HEK293 (cell line): Measurements from ENCODE around the gene CTIF.

Source experiments
- CTCF ChIA-PET: fragments of 350-600 bp; formaldehyde crosslinking; extraction: SDS; loops from one replicate; lab custom pipeline; 2021; ENCODE audit warnings: antibody characterized with exemption; lab: Yijun Ruan, JAX
- POLR2A ChIA-PET: fragments of 300-600 bp; formaldehyde crosslinking; extraction: SDS; loops from one replicate; lab custom pipeline; 2020; ENCODE audit warnings: antibody characterized with exemption, inconsistent platforms; lab: Yijun Ruan, JAX
- H3K27ac ChIP-seq: fragments of 200-500 bp; sonication (Bioruptor generic); 2 replicates; pipeline ENCODE4 v1.5.1; 2014; ENCODE audit warnings: low read depth, low read length, control low read depth, inconsistent platforms; ENCODE audit errors: extremely low read depth
- H3K36me3 ChIP-seq, 2 experiments: fragments of 200-500 bp in 1 of 2; sonication (Bioruptor generic) in 1 of 2; 1 replicate in 1 of 2; 2 replicates in 1 of 2; pipeline ENCODE4 v1.5.1; 2014 to 2017; ENCODE audit warnings: inconsistent platforms in 2 of 2, low read length in 2 of 2; ENCODE audit not compliant: control insufficient read depth in 2 of 2, insufficient read depth in 1 of 2
- H3K4me1 ChIP-seq: fragments of 200-500 bp; sonication (Bioruptor generic); 2 replicates; pipeline ENCODE4 v1.5.1; 2014; ENCODE audit warnings: mild to moderate bottlenecking, low read length, inconsistent platforms; ENCODE audit not compliant: control insufficient read depth, insufficient read depth
- H3K4me3 ChIP-seq: 2 replicates; pipeline ENCODE4 v1.5.1; 2011; ENCODE audit warnings: low read depth, mild to moderate bottlenecking, control low read depth, low read length, moderate library complexity
- H3K9me3 ChIP-seq: fragments of 200-500 bp; sonication (Bioruptor generic); 2 replicates; pipeline ENCODE4 v1.5.1; 2014; ENCODE audit warnings: low read depth, low read length, inconsistent platforms; ENCODE audit not compliant: control insufficient read depth, insufficient read depth
- EGR2 ChIP-seq: fragments of 450-650 bp; formaldehyde crosslinking; IDR thresholded peaks from 2 replicates; pipeline ENCODE4 v1.5.1; 2016; ENCODE audit warnings: low read depth, missing biosample characterization, missing genetic modification characterization
- GLI2 ChIP-seq: fragments of 450-650 bp; formaldehyde crosslinking; IDR thresholded peaks from 2 replicates; pipeline ENCODE4; 2017; ENCODE audit warnings: missing biosample characterization, missing genetic modification characterization, low read depth, borderline replicate concordance
- GLI4 ChIP-seq: fragments of 450-650 bp; formaldehyde crosslinking; IDR thresholded peaks from 2 replicates; pipeline ENCODE4 v1.5.1; 2016; ENCODE audit warnings: missing biosample characterization, missing genetic modification characterization
- OSR2 ChIP-seq: fragments of 450-650 bp; formaldehyde crosslinking; IDR thresholded peaks from 2 replicates; pipeline ENCODE4 v1.5.1; 2016; ENCODE audit warnings: missing biosample characterization, missing genetic modification characterization
- PRDM1 ChIP-seq: fragments of 450-650 bp; formaldehyde crosslinking; IDR thresholded peaks from 2 replicates; pipeline ENCODE4; 2016; ENCODE audit warnings: missing biosample characterization, missing genetic modification characterization
- ZBTB17 ChIP-seq: fragments of 450-650 bp; formaldehyde crosslinking; IDR thresholded peaks from 2 replicates; pipeline ENCODE4 v1.5.1; 2016; ENCODE audit warnings: missing biosample characterization, missing genetic modification characterization
- ZFHX2 ChIP-seq: fragments of 450-650 bp; formaldehyde crosslinking; conservative IDR thresholded peaks from 2 replicates; pipeline ENCODE4 v1.5.1; 2016; ENCODE audit warnings: missing biosample characterization, missing genetic modification characterization
- ZNF112 ChIP-seq: fragments of 450-650 bp; formaldehyde crosslinking; IDR thresholded peaks from 2 replicates; pipeline ENCODE4 v1.5.0; 2017; ENCODE audit warnings: missing biosample characterization, missing genetic modification characterization
- ZNF16 ChIP-seq: fragments of 450-650 bp; formaldehyde crosslinking; IDR thresholded peaks from 2 replicates; pipeline ENCODE4 v1.5.1; 2016; ENCODE audit warnings: low read depth, missing biosample characterization, missing genetic modification characterization
- ZNF202 ChIP-seq: fragments of 450-650 bp; formaldehyde crosslinking; IDR thresholded peaks from 2 replicates; pipeline ENCODE4 v1.5.1; 2016; ENCODE audit warnings: missing biosample characterization, missing genetic modification characterization, borderline replicate concordance
- ZNF366 ChIP-seq: fragments of 450-650 bp; formaldehyde crosslinking; conservative IDR thresholded peaks from 2 replicates; pipeline ENCODE4 v1.5.1; 2016; ENCODE audit warnings: missing biosample characterization, missing genetic modification characterization
- ZNF404 ChIP-seq: fragments of 450-650 bp; formaldehyde crosslinking; IDR thresholded peaks from 2 replicates; pipeline ENCODE4 v1.5.1; 2017; ENCODE audit warnings: missing biosample characterization, missing genetic modification characterization
- ZNF423 ChIP-seq: fragments of 450-650 bp; formaldehyde crosslinking; IDR thresholded peaks from 2 replicates; pipeline ENCODE4 v1.5.1; 2016; ENCODE audit warnings: missing biosample characterization, missing genetic modification characterization
- ZNF544 ChIP-seq: fragments of 450-650 bp; formaldehyde crosslinking; IDR thresholded peaks from 2 replicates; pipeline ENCODE4 v1.5.0; 2017; ENCODE audit warnings: missing biosample characterization, missing genetic modification characterization
- ZNF558 ChIP-seq: fragments of 450-650 bp; formaldehyde crosslinking; IDR thresholded peaks from 2 replicates; pipeline ENCODE4 v1.5.1; 2016; ENCODE audit warnings: missing biosample characterization, missing genetic modification characterization
- ZNF664 ChIP-seq: fragments of 450-650 bp; formaldehyde crosslinking; IDR thresholded peaks from 2 replicates; pipeline ENCODE4 v1.5.1; 2016; ENCODE audit warnings: missing biosample characterization, missing genetic modification characterization
- ZNF76 ChIP-seq: fragments of 450-650 bp; formaldehyde crosslinking; IDR thresholded peaks from 2 replicates; pipeline ENCODE4; 2016; ENCODE audit warnings: low read depth, missing biosample characterization, missing genetic modification characterization, borderline replicate concordance
- ZNF776 ChIP-seq: fragments of 450-650 bp; formaldehyde crosslinking; IDR thresholded peaks from 2 replicates; pipeline ENCODE4 v1.5.0; 2017; ENCODE audit warnings: missing biosample characterization, missing genetic modification characterization, borderline replicate concordance
- ZNF830 ChIP-seq: fragments of 450-650 bp; IDR thresholded peaks from 2 replicates; pipeline ENCODE4 v1.5.0; 2018; ENCODE audit warnings: missing biosample characterization, missing genetic modification characterization, low read depth, mild to moderate bottlenecking, moderate library complexity
- TF ChIP-seq, protein P1 (sequence below): fragments of 450-650 bp; formaldehyde crosslinking; IDR thresholded peaks from 2 replicates; pipeline ENCODE4 v1.5.1; 2016; ENCODE audit warnings: missing biosample characterization, missing genetic modification characterization
- TF ChIP-seq, protein P2 (sequence below): fragments of 450-650 bp; formaldehyde crosslinking; optimal IDR thresholded peaks from 2 replicates; pipeline ENCODE3; 2016; ENCODE audit warnings: missing biosample characterization, mild to moderate bottlenecking, missing genetic modification characterization
- TF ChIP-seq, protein P3 (sequence below): fragments of 450-650 bp; formaldehyde crosslinking; IDR thresholded peaks from 2 replicates; pipeline ENCODE4 v1.5.1; 2016; ENCODE audit warnings: missing biosample characterization, missing genetic modification characterization

Gene CTIF

DNA sequence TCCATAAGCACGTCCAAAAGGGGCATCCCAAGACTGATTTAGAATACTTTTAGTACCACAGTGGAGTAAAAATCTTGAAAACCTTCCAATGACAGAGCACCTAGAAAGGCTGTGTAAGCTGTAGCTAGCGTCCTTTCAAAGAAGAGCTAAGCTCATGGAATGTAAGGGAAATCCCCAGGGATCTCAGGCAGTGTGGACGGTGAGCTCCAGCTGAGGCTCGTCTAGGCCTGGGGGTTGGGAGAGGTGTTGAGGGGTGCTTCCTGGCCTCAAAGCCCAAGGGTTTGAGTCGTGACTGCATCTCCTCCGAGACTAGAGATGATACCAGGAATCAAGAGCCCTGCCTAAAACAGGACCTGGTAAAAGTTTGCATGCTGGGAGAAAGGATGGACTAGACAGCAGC lies 7.6 kb downstream of the CTIF start:
- peaks cover 25% of the 10 kb centered on the region for H3K4me1 ChIP-seq
- no peak overlapping the region for H3K4me3 ChIP-seq
- no peak overlapping the region for H3K27ac ChIP-seq
- ChIA-PET POLR2A (no interaction called here), CTCF (interaction anchor here (1.6 kb wide), 1 partner anchor 70 kb away, joined by 4 read pairs; no protein-coding TSS in a partner anchor)
- TF ChIP-seq OSR2 (tag by site-specific recombination): no peak
- TF ChIP-seq ZNF423: no peak
- TF ChIP-seq ZNF544 (tag by site-specific recombination): no peak
- TF ChIP-seq ZNF558 (tag by site-specific recombination): no peak
- no peak for TF ChIP-seq ZNF830 (tag by site-specific recombination)
- no peak for TF ChIP-seq GLI2
- no peak for TF ChIP-seq ZNF404 (tag by site-specific recombination)
- TF ChIP-seq GLI4 (tag by site-specific recombination): no peak
- no peak for TF ChIP-seq ZNF112 (tag by site-specific recombination)
- no peaks in the 10 kb centered on the region for H3K9me3 ChIP-seq
- H3K36me3 ChIP-seq: no peaks in the 10 kb centered on the region

DNA sequence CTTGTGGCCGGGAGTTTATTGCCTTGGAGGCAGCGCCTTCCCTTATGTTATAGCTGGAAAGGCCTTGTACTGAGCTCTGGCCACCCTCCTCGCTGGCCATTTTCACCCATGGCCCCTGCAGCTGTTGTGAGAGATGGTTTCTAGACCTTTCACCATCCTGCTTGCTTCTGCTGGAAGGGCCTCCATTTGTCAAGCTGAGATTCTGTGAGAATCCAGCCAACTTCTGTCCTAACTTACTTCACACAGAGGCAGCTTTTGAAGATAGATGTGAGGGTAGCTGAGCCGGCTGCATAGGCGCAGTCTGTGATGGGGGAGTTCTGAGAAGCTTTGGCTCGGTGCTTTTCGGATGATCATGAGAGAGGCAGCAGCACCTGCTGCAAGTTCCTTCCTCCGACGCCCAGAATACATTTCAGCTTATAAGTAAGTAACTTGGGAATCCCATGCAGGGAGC lies 8.7 kb downstream of the CTIF start:
- POLR2A ChIA-PET: interaction anchor here (1.4 kb wide), 1 partner anchor 9 kb away, joined by 6 read pairs; no protein-coding TSS in a partner anchor
- TF ChIP-seq ZNF76 (tag by site-specific recombination) (no peak), ZNF202 (tag by site-specific recombination) (no peak), ZNF776 (tag by site-specific recombination) (no peak)
- no peaks in the 10 kb centered on the region for H3K9me3 ChIP-seq
- H3K27ac ChIP-seq: no peak overlapping the region
- CTCF ChIA-PET: interaction anchor here (0.8 to 1.6 kb wide), 2 partner anchors 26 to 72 kb away, joined by 3 to 4 read pairs; no protein-coding TSS in a partner anchor
- peaks cover 21% of the 10 kb centered on the region for H3K4me1 ChIP-seq
- no peaks in the 10 kb centered on the region for H3K36me3 ChIP-seq
- no peak overlapping the region for H3K4me3 ChIP-seq

DNA sequence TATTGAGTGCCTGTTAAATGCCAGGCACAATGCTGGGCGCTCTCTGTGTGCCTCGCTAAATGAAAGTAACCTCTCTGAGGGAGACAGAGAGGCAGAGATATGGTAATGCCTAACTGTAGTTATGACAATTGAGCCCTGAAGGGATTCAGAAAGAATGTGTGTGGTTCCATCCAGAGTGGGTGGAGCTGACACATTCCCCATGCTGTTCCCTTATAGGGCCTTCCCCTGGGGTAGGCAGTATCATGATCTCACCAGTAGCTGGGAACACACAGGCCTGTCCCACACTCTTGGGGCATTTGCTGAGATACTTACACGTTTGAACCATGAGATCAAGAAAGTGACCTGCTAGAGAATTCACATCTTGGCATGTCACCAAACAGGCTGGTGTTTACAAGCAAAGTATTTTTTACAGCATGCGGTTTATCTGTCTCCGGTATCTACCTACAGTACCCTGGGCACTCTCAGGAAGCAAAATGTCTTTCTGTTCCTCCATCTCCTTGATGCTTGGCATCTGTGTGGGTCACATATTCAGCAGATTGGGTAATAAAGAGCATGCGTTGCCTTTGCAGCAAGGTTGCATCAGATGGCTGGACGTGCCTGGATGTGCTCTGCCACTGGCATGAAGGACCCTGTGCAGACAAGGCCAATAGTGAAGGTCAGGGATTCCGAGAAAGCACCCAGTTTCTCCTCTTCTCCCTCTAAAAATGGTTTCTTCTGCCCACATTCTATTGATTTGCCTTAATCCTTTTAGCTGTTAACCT lies 9.4 kb downstream of the CTIF start:
- no peaks in the 10 kb centered on the region for H3K36me3 ChIP-seq
- H3K9me3 ChIP-seq: no peaks in the 10 kb centered on the region
- peaks cover 15% of the 10 kb centered on the region for H3K4me1 ChIP-seq
- ChIA-PET POLR2A (interaction anchor here (0.5 to 1.4 kb wide), 2 partner anchors 8 to 91 kb away, joined by 3 to 6 read pairs; no protein-coding TSS in a partner anchor), CTCF (interaction anchor here (0.6 to 1.2 kb wide), 2 partner anchors 38 to 798 kb away, joined by 3 read pairs; no protein-coding TSS in a partner anchor)
- no peak overlapping the region for H3K27ac ChIP-seq
- no peak overlapping the region for H3K4me3 ChIP-seq
- TF ChIP-seq EGR2 (tag by site-specific recombination) (no peak), ZNF664 (tag by site-specific recombination) (peak; percentile 91), GLI4 (tag by site-specific recombination) (no peak), PRDM1 (tag by site-specific recombination) (no peak), ZFHX2 (tag by site-specific recombination) (peak; percentile 73), ZBTB17 (tag by site-specific recombination) (0 out of 2 replicates have a peak, but pooled peaks have one; percentile 23), ZNF776 (tag by site-specific recombination) (no peak), ZNF16 (tag by site-specific recombination) (no peak), ZNF366 (tag by site-specific recombination) (0 out of 2 replicates have a peak, but pooled peaks have one; percentile 14)
- TF ChIP-seq, protein P1, sequence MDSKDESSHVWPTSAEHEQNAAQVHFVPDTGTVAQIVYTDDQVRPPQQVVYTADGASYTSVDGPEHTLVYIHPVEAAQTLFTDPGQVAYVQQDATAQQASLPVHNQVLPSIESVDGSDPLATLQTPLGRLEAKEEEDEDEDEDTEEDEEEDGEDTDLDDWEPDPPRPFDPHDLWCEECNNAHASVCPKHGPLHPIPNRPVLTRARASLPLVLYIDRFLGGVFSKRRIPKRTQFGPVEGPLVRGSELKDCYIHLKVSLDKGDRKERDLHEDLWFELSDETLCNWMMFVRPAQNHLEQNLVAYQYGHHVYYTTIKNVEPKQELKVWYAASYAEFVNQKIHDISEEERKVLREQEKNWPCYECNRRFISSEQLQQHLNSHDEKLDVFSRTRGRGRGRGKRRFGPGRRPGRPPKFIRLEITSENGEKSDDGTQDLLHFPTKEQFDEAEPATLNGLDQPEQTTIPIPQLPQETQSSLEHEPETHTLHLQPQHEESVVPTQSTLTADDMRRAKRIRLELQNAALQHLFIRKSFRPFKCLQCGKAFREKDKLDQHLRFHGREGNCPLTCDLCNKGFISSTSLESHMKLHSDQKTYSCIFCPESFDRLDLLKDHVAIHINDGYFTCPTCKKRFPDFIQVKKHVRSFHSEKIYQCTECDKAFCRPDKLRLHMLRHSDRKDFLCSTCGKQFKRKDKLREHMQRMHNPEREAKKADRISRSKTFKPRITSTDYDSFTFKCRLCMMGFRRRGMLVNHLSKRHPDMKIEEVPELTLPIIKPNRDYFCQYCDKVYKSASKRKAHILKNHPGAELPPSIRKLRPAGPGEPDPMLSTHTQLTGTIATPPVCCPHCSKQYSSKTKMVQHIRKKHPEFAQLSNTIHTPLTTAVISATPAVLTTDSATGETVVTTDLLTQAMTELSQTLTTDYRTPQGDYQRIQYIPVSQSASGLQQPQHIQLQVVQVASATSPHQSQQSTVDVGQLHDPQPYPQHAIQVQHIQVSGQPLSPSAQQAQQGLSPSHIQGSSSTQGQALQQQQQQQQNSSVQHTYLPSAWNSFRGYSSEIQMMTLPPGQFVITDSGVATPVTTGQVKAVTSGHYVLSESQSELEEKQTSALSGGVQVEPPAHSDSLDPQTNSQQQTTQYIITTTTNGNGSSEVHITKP: peak; percentile 75
- TF ChIP-seq, protein P2, sequence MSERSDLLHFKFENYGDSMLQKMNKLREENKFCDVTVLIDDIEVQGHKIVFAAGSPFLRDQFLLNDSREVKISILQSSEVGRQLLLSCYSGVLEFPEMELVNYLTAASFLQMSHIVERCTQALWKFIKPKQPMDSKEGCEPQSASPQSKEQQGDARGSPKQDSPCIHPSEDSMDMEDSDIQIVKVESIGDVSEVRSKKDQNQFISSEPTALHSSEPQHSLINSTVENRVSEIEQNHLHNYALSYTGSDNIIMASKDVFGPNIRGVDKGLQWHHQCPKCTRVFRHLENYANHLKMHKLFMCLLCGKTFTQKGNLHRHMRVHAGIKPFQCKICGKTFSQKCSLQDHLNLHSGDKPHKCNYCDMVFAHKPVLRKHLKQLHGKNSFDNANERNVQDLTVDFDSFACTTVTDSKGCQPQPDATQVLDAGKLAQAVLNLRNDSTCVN (tag by site-specific recombination): no peak
- TF ChIP-seq, protein P3, sequence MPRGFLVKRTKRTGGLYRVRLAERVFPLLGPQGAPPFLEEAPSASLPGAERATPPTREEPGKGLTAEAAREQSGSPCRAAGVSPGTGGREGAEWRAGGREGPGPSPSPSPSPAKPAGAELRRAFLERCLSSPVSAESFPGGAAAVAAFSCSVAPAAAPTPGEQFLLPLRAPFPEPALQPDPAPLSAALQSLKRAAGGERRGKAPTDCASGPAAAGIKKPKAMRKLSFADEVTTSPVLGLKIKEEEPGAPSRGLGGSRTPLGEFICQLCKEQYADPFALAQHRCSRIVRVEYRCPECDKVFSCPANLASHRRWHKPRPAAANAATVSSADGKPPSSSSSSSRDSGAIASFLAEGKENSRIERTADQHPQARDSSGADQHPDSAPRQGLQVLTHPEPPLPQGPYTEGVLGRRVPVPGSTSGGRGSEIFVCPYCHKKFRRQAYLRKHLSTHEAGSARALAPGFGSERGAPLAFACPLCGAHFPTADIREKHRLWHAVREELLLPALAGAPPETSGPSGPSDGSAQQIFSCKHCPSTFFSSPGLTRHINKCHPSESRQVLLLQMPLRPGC (tag by site-specific recombination): no peak
